ENCODE results near the gene FDX1.
"Not testable (repeated sequence)": the region's sequence is repeated elsewhere in the genome, so short reads cannot be mapped to it uniquely, and the experiment has no call there.

GRCh38 chr11:110405636-110406035, 24.1 kb upstream of the FDX1 start:
- not testable (repeated sequence) for TF ChIP-seq CTCF (IDR thresholded peaks at IDR 0.05; ENCODE audit: poor library complexity); EZH2 (IDR thresholded peaks at IDR 0.05; ENCODE audit: borderline replicate concordance); EZH2phosphoT487 (IDR thresholded peaks at IDR 0.05; ENCODE audit: low read depth, severe bottlenecking, unreplicated experiment)

Data from hepatocyte (in vitro differentiated cells).